IPS-NIHi7 (cell line): Measurements from ENCODE around the gene LRP8.
A peak's percentile ranks its signal among the peaks of the same experiment; 100 is the strongest.
"Not testable (repeated sequence)": the region's sequence is repeated elsewhere in the genome, so short reads cannot be mapped to it uniquely, and the experiment has no call there.

Experiments
- DNase-seq: peaks from one replicate; pipeline ENCODE4 v3.0.0; 2012; ENCODE audit warnings: mixed read lengths; ENCODE audit errors: extremely low spot score

LRP8 gene

DNA sequence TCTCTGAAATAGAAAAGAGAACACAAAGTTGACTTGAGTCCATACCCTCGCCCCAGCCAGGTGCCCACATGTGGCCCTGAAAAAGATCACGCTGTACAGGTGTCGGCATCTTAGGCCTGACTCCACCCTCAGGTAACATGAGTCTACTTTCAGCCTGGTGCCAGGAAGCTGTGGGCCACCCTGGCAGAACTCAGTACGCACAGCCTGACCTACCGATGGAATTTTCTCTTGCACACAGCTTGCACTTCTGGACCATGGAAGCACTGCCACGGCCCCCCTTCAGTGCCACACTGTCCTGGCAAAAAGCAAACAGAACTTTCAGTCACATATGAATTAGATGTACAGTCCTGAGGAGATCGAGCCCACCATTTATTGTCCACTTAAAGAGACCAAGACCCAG, 109.7 kb downstream of the LRP8 start:
- DNase-seq, result no peak

- DNase-seq, result no peak
Observed at GRCh38 chr1:53214376-53214940, 113.4 kb downstream of the LRP8 start.

- no peak for DNase-seq
Observed at GRCh38 chr1:53210954-53211353, 116.9 kb downstream of the LRP8 start.

GRCh38 chr1:53210352-53210751, 117.5 kb downstream of the LRP8 start:
- no peak for DNase-seq

- no peak for DNase-seq
Observed at GRCh38 chr1:53207726-53208125, 120.1 kb downstream of the LRP8 start.

DNA sequence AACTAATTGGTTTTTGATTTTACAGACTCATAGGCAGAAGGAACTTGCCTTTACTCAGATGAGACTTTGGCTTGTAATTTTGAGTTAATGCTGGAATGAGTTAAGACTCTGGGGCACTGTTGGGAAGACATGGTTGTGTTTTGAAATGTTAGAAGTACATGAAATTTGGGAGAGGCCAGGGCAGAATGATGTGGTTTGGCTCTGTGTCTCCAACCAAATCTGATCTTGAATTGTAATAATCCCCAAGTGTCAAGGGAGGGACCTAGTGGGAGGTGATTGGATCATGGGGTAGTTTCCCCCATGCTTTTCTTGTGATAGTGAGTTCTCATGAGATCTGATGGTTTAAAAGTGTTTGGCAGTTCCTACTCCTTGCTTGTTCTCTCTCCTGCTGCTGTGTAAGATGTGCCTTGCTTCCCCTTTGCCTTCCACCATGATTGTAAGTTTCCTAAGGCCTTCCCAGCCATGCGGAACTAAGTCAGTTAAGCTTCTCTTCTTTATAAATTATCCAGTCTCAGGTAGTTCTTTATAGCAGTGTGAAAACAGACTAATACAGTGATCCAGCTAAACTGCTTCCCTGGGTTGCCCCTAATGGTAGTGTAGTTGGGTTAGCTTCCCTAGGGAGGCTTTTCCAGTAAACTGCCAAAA, 121.0 kb downstream of the LRP8 start:
- DNase-seq, result no peak

DNA sequence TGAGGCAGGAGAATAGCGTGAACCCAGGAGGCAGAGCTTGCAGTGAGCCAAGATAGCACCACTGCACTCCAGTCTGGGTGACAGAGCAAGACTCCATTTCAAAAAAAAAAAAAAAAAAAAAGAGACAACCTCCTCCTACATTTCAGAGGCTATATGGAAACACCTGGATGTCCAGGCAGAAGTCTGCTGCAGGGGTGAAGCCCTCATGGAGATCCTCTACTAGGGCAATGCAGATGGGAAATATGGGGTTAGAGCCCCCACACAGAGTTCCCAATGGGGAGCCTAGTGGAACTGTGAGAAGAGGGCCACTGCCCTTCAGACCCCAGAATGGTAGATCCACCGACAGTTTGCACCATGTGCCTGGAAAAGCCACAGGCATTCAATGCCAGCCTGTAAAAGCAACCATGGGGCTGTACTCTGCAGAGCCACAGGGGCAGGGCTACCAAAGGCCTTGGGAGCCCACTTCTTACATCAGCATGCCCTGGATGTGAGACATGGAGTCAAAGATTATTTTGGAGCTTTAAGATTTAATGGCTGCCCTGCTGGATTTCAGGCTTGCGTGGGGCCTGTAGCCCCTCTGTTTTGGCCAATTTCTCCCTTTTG, 121.7 kb downstream of the LRP8 start:
- DNase-seq, result not testable (repeated sequence)

- DNase-seq, result not testable (repeated sequence)
Observed at GRCh38 chr1:53205496-53205895, 122.4 kb downstream of the LRP8 start.

GRCh38 chr1:53203466-53203865, 124.4 kb downstream of the LRP8 start:
- no peak for DNase-seq

- no peak for DNase-seq
Observed at GRCh38 chr1:53198241-53198651, 129.6 kb downstream of the LRP8 start.

GRCh38 chr1:53197291-53198200, 130.3 kb downstream of the LRP8 start:
- DNase-seq, result peak; percentile 31

GRCh38 chr1:53196485-53197290, 131.2 kb downstream of the LRP8 start, which contains the start of gene CPT2:
Gene CPT2, plus strand, starts transcription at chr1:53196824. Its CDS starts 120 bp downstream, at chr1:53196944.
- peak; percentile 100 for DNase-seq

GRCh38 chr1:53196017-53196484, 131.8 kb downstream of the LRP8 start:
- DNase-seq, result no peak

- DNase-seq, result no peak
Observed at GRCh38 chr1:53195246-53196016, 132.4 kb downstream of the LRP8 start.
